HL-60/S4 (cell line): ENCODE data around the gene PDGFRA.

Experiments used
- in situ Hi-C: fragments of 300-500 bp; cut with MboI; formaldehyde crosslinking; loops from 2 replicates; pipeline ENCODE4 v1.14.3; 2022; ENCODE audit warnings: low sequenced_read_pairs

Gene PDGFRA

DNA sequence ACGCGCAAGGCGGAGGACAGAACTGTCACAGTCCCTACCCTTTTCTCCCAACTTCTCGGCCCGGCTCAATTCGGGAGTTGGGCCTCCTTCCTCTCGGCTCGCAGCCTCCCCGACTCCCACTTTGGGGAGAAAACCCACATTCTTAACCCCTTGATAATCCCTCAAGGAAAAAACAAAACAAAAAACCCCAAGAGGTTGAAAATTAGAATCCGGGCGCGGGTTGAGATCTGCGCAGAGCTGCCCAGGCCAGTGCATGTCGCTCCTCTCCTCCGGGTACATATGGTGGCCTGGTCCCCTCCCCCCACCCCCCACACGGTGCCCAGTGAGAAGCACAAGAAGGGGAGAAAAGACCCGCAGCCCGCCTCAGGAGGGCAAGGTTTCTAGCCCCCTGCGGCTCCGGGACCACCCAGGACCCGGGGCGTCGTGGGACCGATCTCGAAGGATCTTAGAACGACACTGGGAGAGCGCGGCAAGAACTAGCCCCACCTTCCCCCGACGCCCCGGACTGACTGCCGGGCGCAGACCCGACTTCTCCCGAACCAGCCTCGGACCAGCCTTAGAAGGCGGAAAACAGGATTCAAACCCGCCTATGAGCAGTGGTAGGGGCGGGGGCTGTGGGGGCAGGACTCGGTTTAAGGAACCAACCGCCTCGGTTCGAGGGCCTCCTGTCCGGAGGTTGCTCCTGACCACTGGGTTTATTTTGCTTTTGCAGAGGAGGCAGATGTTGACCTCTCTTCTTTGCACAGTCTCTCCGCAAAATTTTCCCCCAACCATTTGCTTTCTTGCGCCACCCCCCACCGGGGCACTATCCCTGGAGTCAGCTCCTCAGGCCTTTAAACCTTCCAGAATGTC lies 2.5 kb upstream of the PDGFRA start:
- in situ Hi-C loops = loop anchor here (10.0 to 25.0 kb wide), 2 partner anchors 322 to 1839 kb away; no protein-coding TSS in a partner anchor

DNA sequence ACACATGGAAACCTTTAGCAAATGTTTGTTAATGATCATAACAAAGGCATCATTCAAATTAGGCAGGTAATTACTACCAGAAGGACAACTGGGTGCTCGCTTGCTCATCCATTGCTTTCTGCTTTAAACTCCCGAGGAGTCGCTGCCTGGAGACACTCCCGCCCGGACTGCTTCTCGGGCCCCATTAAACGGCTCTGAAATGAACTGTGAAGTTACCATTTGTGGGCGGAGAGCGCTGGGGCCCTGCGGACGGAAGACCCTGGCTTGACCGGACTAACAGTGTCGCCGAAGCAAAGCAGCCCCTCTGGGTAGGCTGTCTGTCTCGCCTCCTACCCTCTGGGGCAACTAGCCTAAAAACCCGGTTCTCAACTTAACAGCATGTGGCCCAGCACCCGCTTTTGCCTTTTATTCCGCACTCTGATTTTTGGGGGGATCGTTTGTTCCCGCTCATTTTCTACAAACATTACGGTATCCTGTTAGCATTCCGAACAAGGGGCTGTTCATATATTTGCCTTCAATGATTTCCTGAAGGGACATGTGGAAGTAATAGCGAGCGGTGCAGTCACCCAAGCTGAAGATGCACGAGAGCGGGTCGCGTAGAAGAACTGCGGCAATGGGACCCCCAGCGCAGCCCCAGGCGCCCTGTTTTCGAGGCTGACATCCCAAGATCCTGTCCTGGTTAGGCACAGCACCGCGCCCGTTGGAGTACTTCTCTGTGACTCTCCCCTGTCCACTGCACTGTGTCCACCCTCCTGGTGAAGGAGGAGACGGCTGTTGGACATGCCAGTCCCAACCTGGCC lies 1.6 kb upstream of the PDGFRA start:
- in situ Hi-C loops = loop anchor here (10.0 to 25.0 kb wide), 2 partner anchors 323 to 1840 kb away; no protein-coding TSS in a partner anchor

- in situ Hi-C loops = loop anchor here (10.0 to 25.0 kb wide), 2 partner anchors 323 to 1841 kb away; no protein-coding TSS in a partner anchor
Measured at GRCh38 chr4:54228056-54228527, 1.0 kb upstream of the PDGFRA start.

DNA sequence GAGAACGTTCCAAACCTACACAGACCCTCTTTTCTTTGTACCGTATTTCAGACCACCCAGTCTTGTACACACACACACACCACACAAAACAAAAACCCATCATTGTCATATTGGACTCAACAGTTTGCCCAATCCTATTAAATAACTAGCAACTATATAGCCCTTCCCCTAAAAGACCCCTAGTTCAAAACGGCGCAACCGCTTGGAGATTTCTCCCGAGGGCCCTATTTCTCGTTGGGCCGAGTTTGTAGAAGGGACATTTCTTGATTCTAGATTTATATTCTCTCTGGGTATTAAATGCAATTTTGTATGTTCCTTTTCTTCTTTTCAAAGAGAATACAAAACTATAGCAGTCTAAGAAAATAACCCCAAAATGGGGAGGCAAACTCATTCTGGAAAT lies 547 bp upstream of the PDGFRA start:
- in situ Hi-C loops = loop anchor here (10.0 to 25.0 kb wide), 2 partner anchors 324 to 1841 kb away; no protein-coding TSS in a partner anchor

DNA sequence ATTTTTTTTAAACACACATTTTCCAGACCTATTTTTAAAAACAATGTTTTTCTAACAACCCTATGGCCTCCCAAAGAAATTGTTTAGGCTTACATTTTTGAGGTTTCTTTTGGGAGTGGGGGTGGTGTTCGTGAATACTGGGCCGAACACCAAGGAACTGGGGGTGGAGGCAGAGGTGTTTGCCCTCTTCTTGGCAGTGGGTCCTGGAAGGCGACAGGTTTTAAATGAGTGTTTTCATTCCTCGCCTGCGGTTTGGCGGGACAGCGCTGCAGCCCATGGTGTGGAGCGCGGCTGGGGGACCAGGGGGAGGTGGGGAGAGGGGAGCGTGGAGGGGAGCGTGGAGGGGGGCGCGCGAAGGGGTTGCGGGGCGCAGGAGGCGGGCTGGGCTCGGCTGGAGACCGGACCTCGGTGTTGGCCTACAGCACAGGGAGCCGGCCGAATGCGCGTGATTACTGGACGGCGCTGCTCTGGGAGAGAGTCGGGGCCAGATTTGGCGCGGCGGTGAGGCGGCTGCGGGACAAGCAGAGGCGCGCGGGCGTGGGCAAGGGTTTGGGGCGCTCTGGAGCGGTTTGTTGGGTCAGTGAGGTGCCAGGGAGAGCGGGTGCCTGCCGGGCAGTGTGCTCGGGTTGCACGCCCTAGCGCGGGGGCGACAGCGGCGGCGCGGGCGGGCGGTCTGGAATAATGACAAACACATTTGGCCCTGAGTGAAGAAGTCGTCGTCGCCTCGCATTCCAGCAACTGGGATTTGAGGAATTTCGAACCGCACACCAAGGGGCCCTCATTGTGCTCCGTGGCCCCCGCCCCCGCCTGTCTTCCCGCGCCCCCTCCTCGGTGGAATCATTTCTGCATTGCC lies 764 bp downstream of the PDGFRA start:
- in situ Hi-C loops = loop anchor here (10.0 to 25.0 kb wide), 2 partner anchors 325 to 1843 kb away; no protein-coding TSS in a partner anchor

GRCh38 chr4:54230484-54231418 lies 1.7 kb downstream of the PDGFRA start:
- in situ Hi-C loops = loop anchor here (25.0 kb wide), 1 partner anchor 1843 kb away; no protein-coding TSS in a partner anchor

DNA sequence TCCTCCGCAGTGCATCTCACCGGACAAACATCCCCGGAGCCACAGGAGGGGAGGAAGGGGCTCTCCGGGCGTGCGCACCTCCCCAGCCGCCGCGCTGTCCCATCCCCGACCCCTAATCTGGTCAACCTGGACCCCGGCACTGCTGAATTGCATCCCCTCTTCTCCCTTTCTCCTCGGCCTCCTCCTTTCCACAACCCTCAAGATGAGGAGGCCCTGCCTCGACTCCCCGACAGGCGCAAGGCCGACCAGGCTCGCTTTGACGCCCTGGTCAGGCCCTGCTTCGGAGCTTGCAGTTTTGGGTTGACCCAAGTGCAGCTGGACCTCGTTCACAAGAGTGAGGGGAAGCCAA lies 2.3 kb downstream of the PDGFRA start:
- in situ Hi-C loops = loop anchor here (25.0 kb wide), 1 partner anchor 1844 kb away; no protein-coding TSS in a partner anchor

DNA sequence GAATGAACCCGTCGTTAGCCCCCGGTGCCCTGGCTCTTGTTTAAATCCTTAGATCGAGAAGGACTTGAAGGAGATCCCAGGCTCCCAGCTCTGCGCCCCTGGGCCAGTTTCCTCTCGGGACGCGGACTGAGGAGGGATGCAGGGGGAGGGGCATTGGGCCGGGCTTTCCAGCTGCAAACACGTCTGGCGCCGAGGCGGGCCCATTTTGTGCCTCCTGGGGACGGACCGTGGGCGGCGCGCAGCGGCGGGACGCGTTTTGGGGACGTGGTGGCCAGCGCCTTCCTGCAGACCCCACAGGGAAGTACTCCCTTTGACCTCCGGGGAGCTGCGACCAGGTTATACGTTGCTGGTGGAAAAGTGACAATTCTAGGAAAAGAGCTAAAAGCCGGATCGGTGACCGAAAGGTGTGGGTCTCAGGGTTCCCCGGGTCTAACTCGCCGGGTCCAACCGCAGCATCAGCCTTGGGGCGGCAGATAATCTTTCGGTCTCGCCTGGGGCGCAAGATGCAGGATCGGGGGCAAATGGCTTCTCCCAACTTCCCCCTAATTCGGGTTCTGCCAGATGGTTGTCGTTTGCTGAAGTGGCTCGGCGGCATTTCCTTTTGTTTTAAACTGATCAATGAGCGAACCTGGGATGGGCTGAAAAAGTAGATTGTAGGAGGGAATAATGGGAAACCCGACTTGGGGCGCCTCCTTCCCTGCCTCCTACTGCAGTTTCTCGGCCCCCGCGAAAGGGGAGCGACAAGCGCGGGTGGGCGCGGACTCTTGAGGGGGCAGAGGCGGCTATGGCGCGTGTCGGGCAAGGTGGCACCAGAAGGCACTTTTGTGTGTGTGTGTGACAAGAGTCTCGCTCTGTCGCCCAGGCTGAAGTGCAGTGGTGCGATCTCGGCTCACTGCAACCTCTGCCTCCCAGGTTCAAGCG lies 2.9 kb downstream of the PDGFRA start:
- in situ Hi-C loops = loop anchor here (25.0 kb wide), 1 partner anchor 1845 kb away; no protein-coding TSS in a partner anchor

GRCh38 chr4:54233277-54233696 lies 4.2 kb downstream of the PDGFRA start:
- in situ Hi-C loops = loop anchor here (25.0 kb wide), 1 partner anchor 1846 kb away; no protein-coding TSS in a partner anchor

DNA sequence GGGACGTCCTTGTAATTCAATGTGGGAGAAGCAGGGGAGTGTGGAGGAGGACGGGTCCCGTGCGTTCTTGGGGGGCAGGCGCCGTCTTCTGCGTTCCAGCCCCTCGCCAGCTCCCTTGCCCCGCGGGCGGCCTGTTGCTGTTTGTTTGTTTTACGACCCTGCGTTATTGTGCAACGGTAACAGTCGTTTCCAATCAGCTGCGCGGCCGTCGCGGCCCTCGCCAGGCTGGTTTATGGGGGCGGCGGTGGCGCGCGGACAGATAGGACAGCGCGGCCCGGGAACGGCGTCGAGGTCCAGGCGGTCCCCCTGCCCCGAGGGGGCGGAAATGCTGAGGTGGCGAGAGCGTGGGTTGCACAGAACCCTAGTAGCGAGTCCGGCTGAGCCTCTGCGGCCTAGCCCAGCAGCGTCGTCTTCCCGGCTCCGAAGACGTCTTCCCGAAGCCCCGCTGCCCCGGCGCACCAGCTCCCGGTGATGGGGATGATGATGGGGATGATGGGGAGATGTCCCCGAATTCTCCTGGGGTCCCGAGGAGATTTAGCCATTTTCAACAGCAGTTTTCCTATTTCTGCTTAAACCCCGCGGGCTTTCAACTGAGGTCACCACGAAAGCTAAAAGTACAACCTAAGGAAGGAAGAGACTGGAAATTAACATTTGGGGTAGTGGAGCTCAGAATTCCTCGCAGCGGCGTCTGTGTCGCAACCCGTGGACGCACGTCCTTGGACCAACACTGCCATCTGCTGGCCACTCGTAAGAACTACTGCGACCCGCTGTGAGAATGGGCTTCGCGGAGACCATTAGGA lies 4.8 kb downstream of the PDGFRA start:
- in situ Hi-C loops = loop anchor here (25.0 kb wide), 1 partner anchor 1847 kb away; no protein-coding TSS in a partner anchor

DNA sequence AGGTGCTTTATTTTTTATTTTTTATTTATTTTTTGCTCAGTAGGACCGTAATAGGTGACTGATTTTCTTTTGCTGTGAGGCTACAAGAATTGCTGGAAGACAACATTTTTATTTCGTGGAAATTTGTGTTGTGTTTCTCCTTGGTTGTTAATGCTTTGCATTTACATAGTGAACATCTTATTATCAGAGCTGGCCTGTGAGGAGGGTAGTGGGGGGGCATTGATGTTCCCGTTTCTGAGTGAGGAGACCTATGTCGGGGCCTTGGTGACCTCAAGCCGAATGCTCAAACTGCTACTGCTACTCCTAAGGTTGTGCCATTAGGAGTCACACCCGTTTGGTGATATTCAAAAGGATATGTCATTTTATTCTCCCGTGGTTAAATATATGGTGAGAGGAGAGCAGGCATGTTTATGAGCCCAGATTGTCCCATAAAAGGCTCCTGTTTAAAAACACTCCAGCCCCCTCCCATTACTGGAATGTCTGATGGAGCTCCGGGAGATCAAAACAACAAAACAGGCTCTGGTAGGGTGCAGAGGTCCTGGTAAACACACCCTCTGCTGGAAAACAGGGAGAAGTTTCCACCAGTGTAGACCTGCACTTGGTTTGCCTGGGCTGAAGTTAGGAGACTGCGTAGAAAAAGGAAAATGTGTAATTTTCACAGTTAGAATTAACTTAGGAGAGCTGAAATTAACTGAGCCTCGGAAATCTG lies 5.6 kb downstream of the PDGFRA start:
- in situ Hi-C loops = loop anchor here (25.0 kb wide), 1 partner anchor 1847 kb away; no protein-coding TSS in a partner anchor

DNA sequence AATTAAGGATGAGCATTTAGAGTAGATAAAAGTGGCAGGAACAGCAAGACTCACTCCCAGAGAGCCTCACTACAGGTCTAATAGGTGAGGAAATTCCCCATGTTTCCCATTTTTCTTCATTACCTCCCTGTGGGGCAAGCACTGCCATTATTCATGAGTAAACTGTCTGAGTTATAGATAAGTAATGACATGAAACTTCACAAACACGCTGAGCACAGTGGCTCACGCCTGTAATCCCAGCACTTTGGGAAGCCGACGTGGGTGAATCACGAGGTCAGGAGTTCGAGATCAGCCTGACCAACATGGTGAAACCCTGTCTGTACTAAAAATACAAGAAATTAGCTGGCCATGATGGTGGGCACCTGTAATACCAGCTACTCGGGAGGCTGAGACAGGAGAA lies 7.2 kb downstream of the PDGFRA start:
- in situ Hi-C loops = loop anchor here (25.0 kb wide), 1 partner anchor 1849 kb away; no protein-coding TSS in a partner anchor

DNA sequence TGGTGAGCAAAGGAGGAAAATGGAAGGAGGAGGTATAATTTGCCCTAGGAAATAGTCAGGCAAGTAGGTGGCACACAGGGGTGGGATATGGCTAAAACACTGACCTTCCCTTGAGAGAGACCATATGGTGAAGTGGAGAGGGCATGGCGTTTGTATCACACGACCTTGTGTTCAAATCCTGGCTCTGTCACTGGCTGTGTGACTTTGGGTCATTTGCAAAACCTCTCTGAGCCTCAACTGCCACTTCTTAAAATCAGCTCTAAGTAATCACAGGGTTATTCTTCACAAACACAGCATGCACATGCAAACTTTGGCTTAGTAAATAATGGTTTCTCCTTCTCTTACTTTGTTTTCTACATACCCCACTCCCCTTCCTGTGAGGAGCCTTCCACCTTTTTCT lies 8.7 kb downstream of the PDGFRA start:
- in situ Hi-C loops = loop anchor here (25.0 kb wide), 1 partner anchor 1850 kb away; no protein-coding TSS in a partner anchor

DNA sequence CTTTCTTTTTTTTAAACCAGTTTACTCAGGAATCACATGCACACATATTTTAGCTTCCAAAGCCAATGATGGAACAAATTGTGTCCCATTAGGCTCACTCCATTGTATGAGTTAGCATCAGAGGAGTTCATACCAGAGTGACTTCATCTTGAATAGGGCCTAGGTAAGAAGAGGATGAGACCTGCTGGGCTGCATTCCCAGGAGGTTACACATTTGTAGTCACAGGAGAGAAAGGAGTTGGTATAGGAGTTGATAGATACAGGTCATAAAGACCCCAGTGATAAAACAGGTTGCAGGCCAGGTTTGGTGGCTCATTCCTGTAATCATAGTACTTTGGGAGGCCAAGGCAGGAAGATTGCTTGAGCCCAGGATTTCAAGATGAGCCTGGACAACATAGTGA lies 9.3 kb downstream of the PDGFRA start:
- in situ Hi-C loops = loop anchor here (25.0 kb wide), 1 partner anchor 1851 kb away; no protein-coding TSS in a partner anchor

- in situ Hi-C loops = loop anchor here (25.0 kb wide), 1 partner anchor 1854 kb away; no protein-coding TSS in a partner anchor
Measured at GRCh38 chr4:54241268-54241823, 12.3 kb downstream of the PDGFRA start.

DNA sequence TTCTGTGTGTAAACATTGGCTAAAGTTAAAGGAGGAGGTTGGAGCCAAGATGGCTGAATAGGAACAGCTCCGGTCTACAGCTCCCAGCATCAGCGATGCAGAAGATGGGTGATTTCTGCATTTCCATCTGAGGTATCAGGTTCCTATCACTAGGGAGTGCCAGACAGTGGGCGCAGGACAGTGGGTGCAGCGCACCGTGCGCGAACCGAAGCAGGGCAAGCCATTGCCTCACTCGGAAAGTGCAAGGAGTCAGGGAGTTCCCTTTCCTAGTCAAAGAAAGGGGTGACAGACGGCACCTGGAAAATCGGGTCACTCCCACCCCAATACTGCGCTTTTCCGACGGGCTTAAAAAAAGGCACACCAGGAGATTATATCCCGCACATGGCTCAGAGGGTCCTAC lies 14.4 kb downstream of the PDGFRA start:
- in situ Hi-C loops = loop anchor here (25.0 kb wide), 1 partner anchor 1856 kb away; no protein-coding TSS in a partner anchor
